B cell (primary cell): ENCODE measurements around the gene CAPN10.

ENCODE experiments used
- CTCF ChIP-seq: fragments of 200-600 bp; IDR thresholded peaks from one replicate; pipeline ENCODE4 v1.8.0; 2022; ENCODE audit warnings: antibody characterized with exemption, mild to moderate bottlenecking
- EZH2 ChIP-seq: IDR thresholded peaks from 2 replicates; pipeline ENCODE4 v1.6.1; 2012; ENCODE audit warnings: borderline replicate concordance, low read depth, mild to moderate bottlenecking, moderate library complexity, low read length; ENCODE audit not compliant: insufficient read depth, poor library complexity, severe bottlenecking

- TF ChIP-seq CTCF (no peak), EZH2 (no peak)
Measured at GRCh38 chr2:240538031-240538780, 48.3 kb upstream of the CAPN10 start.
